HEK293 (cell line): ENCODE results near the gene GNPTAB.
"Not testable (repeated sequence)": the region's sequence is repeated elsewhere in the genome, so short reads cannot be mapped to it uniquely, and the experiment has no call there.

Experiments
- CTCF ChIA-PET: fragments of 350-600 bp; formaldehyde crosslinking; extraction: SDS; loops from one replicate; lab custom pipeline; 2021; ENCODE audit warnings: antibody characterized with exemption; lab: Yijun Ruan, JAX
- POLR2A ChIA-PET: fragments of 300-600 bp; formaldehyde crosslinking; extraction: SDS; loops from one replicate; lab custom pipeline; 2020; ENCODE audit warnings: antibody characterized with exemption, inconsistent platforms; lab: Yijun Ruan, JAX
- H3K27ac ChIP-seq: fragments of 200-500 bp; sonication (Bioruptor generic); 2 replicates; pipeline ENCODE4 v1.5.1; 2014; ENCODE audit warnings: low read depth, low read length, control low read depth, inconsistent platforms; ENCODE audit errors: extremely low read depth
- H3K36me3 ChIP-seq, 2 experiments: fragments of 200-500 bp in 1 of 2; sonication (Bioruptor generic) in 1 of 2; 1 replicate in 1 of 2; 2 replicates in 1 of 2; pipeline ENCODE4 v1.5.1; 2014 to 2017; ENCODE audit warnings: inconsistent platforms in 2 of 2, low read length in 2 of 2; ENCODE audit not compliant: control insufficient read depth in 2 of 2, insufficient read depth in 1 of 2
- H3K4me1 ChIP-seq: fragments of 200-500 bp; sonication (Bioruptor generic); 2 replicates; pipeline ENCODE4 v1.5.1; 2014; ENCODE audit warnings: mild to moderate bottlenecking, low read length, inconsistent platforms; ENCODE audit not compliant: control insufficient read depth, insufficient read depth
- H3K4me3 ChIP-seq: 2 replicates; pipeline ENCODE4 v1.5.1; 2011; ENCODE audit warnings: low read depth, mild to moderate bottlenecking, control low read depth, low read length, moderate library complexity
- H3K9me3 ChIP-seq: fragments of 200-500 bp; sonication (Bioruptor generic); 2 replicates; pipeline ENCODE4 v1.5.1; 2014; ENCODE audit warnings: low read depth, low read length, inconsistent platforms; ENCODE audit not compliant: control insufficient read depth, insufficient read depth
- ZBTB17 ChIP-seq: fragments of 450-650 bp; formaldehyde crosslinking; IDR thresholded peaks from 2 replicates; pipeline ENCODE4 v1.5.1; 2016; ENCODE audit warnings: missing biosample characterization, missing genetic modification characterization
- ZBTB21 ChIP-seq: fragments of 450-650 bp; formaldehyde crosslinking; IDR thresholded peaks from 2 replicates; pipeline ENCODE4 v1.5.1; 2017; ENCODE audit warnings: missing biosample characterization, missing genetic modification characterization
- ZEB2 ChIP-seq: fragments of 450-650 bp; formaldehyde crosslinking; IDR thresholded peaks from 2 replicates; pipeline ENCODE4 v1.5.1; 2016; ENCODE audit warnings: missing biosample characterization, missing genetic modification characterization
- ZFP37 ChIP-seq: fragments of 450-650 bp; formaldehyde crosslinking; IDR thresholded peaks from 2 replicates; pipeline ENCODE4 v1.5.1; 2016; ENCODE audit warnings: missing biosample characterization, missing genetic modification characterization
- ZFP41 ChIP-seq: fragments of 450-650 bp; formaldehyde crosslinking; IDR thresholded peaks from 2 replicates; pipeline ENCODE4 v1.5.1; 2016; ENCODE audit warnings: missing biosample characterization, missing genetic modification characterization, borderline replicate concordance
- ZNF114 ChIP-seq: fragments of 450-650 bp; formaldehyde crosslinking; IDR thresholded peaks from 2 replicates; pipeline ENCODE4 v1.5.0; 2017; ENCODE audit warnings: missing biosample characterization, missing genetic modification characterization
- ZNF121 ChIP-seq: fragments of 450-650 bp; formaldehyde crosslinking; IDR thresholded peaks from 2 replicates; pipeline ENCODE4 v1.5.1; 2016; ENCODE audit warnings: missing biosample characterization, missing genetic modification characterization
- ZNF211 ChIP-seq: fragments of 450-650 bp; formaldehyde crosslinking; IDR thresholded peaks from 2 replicates; pipeline ENCODE4 v1.5.1; 2016; ENCODE audit warnings: low read depth, missing biosample characterization, missing genetic modification characterization
- ZNF311 ChIP-seq: fragments of 450-650 bp; formaldehyde crosslinking; IDR thresholded peaks from 2 replicates; pipeline ENCODE4 v1.5.1; 2017; ENCODE audit warnings: missing biosample characterization, missing genetic modification characterization, borderline replicate concordance
- ZNF37A ChIP-seq: fragments of 450-650 bp; IDR thresholded peaks from 2 replicates; pipeline ENCODE4 v1.5.1; 2018; ENCODE audit warnings: missing biosample characterization, missing genetic modification characterization
- ZNF555 ChIP-seq: fragments of 450-650 bp; formaldehyde crosslinking; conservative IDR thresholded peaks from 2 replicates; pipeline ENCODE4 v1.5.1; 2017; ENCODE audit warnings: missing biosample characterization, mild to moderate bottlenecking, missing genetic modification characterization, inconsistent platforms
- ZNF561 ChIP-seq: fragments of 450-650 bp; IDR thresholded peaks from 2 replicates; pipeline ENCODE4 v1.5.1; 2018; ENCODE audit warnings: missing biosample characterization, missing genetic modification characterization, borderline replicate concordance
- ZNF596 ChIP-seq: fragments of 450-650 bp; IDR thresholded peaks from 2 replicates; pipeline ENCODE4 v1.5.0; 2018; ENCODE audit warnings: missing biosample characterization, mild to moderate bottlenecking, missing genetic modification characterization, moderate library complexity
- ZNF768 ChIP-seq: fragments of 450-650 bp; formaldehyde crosslinking; IDR thresholded peaks from 2 replicates; pipeline ENCODE4 v1.5.1; 2018; ENCODE audit warnings: missing biosample characterization, mild to moderate bottlenecking, missing genetic modification characterization
- TF ChIP-seq, protein P1 (sequence below): fragments of 450-650 bp; formaldehyde crosslinking; IDR thresholded peaks from 2 replicates; pipeline ENCODE4 v1.5.1; 2016; ENCODE audit warnings: missing biosample characterization, missing genetic modification characterization
- TF ChIP-seq, protein P2 (sequence below): fragments of 450-650 bp; formaldehyde crosslinking; IDR thresholded peaks from 2 replicates; pipeline ENCODE4 v1.5.1; 2016; ENCODE audit warnings: missing biosample characterization, missing genetic modification characterization
- TF ChIP-seq, protein P3 (sequence below): fragments of 450-650 bp; formaldehyde crosslinking; IDR thresholded peaks from 2 replicates; pipeline ENCODE4 v1.5.1; 2016; ENCODE audit warnings: missing biosample characterization, missing genetic modification characterization
- TF ChIP-seq, protein P4 (sequence below): fragments of 450-650 bp; formaldehyde crosslinking; IDR thresholded peaks from 2 replicates; pipeline ENCODE4 v1.5.1; 2016; ENCODE audit warnings: missing biosample characterization, missing genetic modification characterization
- TF ChIP-seq, protein P5 (sequence below): fragments of 450-650 bp; formaldehyde crosslinking; IDR thresholded peaks from 2 replicates; pipeline ENCODE4 v1.5.0; 2017; ENCODE audit warnings: missing biosample characterization, missing genetic modification characterization, borderline replicate concordance

GNPTAB gene

DNA sequence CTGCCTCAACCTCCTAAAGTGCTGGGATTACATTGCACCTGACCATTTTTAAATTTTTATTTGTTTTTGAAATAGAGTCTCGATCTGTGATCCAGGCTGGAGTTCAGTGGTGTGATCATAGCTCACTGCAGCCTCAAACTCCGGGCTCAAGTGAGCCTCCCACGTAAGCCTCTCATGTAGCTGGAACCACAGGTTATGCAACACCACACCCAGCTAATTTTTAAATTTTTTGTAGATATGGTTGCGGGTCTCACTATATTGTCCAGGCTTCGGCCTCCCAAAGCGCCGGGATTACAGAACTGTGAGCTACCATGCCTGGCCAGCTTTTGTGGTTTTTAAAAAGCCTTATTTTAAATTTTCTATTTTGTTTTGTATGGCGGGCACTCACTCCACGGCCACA lies 44.4 kb upstream of the GNPTAB start:
- Histone ChIP-seq H3K36me3 (no peaks in the 10 kb centered on the region), H3K27ac (no peak overlapping the region), H3K4me3 (no peak overlapping the region), H3K4me1 (no peaks in the 10 kb centered on the region), H3K9me3 (no peaks in the 10 kb centered on the region)
- ChIA-PET POLR2A (no interaction called here), CTCF (no interaction called here)
- TF ChIP-seq ZFP37 (tag by site-specific recombination) (no peak), ZNF121 (peak; percentile 65; the same call in 1 of the 2 replicates)

DNA sequence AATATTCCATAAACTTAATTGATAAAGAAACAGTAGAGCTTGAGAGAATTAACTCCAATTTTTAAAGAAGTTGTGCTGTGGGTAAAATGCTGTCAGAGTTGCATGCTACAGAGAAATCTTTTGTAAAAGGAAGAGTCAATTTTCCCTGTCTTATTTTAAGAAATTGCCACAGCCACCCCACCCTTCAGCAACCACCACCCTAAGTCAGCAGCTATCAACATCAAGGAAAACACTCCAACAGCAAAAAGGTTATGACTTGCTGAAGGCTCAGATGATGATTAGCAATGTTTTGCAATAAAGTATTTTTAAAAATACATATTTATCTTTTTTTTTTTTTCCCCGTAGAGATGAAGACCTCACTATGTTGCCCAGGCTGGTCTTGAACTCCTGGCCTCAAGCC lies 40.2 kb upstream of the GNPTAB start:
- Histone ChIP-seq H3K9me3 (no peaks in the 10 kb centered on the region), H3K4me1 (no peaks in the 10 kb centered on the region), H3K36me3 (no peaks in the 10 kb centered on the region), H3K27ac (no peak overlapping the region), H3K4me3 (no peak overlapping the region)
- POLR2A ChIA-PET, result interaction anchor here (0.7 kb wide), 1 partner anchor 48 kb away, joined by 3 read pairs; no protein-coding TSS in a partner anchor
- TF ChIP-seq, protein P1, sequence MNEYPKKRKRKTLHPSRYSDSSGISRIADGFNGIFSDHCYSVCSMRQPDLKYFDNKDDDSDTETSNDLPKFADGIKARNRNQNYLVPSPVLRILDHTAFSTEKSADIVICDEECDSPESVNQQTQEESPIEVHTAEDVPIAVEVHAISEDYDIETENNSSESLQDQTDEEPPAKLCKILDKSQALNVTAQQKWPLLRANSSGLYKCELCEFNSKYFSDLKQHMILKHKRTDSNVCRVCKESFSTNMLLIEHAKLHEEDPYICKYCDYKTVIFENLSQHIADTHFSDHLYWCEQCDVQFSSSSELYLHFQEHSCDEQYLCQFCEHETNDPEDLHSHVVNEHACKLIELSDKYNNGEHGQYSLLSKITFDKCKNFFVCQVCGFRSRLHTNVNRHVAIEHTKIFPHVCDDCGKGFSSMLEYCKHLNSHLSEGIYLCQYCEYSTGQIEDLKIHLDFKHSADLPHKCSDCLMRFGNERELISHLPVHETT (tag by site-specific recombination), result no peak
- TF ChIP-seq ZEB2 (tag by site-specific recombination), result no peak
- TF ChIP-seq ZNF596 (tag by site-specific recombination), result no peak
- no peak for TF ChIP-seq ZNF37A (tag by site-specific recombination)
- TF ChIP-seq ZNF114, result no peak
- no peak for TF ChIP-seq ZBTB21 (tag by site-specific recombination)
- no peak for TF ChIP-seq ZFP41 (tag by site-specific recombination)
- TF ChIP-seq, protein P2, sequence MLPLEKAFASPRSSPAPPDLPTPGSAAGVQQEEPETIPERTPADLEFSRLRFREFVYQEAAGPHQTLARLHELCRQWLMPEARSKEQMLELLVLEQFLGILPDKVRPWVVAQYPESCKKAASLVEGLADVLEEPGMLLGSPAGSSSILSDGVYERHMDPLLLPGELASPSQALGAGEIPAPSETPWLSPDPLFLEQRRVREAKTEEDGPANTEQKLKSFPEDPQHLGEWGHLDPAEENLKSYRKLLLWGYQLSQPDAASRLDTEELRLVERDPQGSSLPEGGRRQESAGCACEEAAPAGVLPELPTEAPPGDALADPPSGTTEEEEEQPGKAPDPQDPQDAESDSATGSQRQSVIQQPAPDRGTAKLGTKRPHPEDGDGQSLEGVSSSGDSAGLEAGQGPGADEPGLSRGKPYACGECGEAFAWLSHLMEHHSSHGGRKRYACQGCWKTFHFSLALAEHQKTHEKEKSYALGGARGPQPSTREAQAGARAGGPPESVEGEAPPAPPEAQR (tag by site-specific recombination), result no peak
- TF ChIP-seq ZNF311 (tag by site-specific recombination), result no peak
- TF ChIP-seq, protein P3, sequence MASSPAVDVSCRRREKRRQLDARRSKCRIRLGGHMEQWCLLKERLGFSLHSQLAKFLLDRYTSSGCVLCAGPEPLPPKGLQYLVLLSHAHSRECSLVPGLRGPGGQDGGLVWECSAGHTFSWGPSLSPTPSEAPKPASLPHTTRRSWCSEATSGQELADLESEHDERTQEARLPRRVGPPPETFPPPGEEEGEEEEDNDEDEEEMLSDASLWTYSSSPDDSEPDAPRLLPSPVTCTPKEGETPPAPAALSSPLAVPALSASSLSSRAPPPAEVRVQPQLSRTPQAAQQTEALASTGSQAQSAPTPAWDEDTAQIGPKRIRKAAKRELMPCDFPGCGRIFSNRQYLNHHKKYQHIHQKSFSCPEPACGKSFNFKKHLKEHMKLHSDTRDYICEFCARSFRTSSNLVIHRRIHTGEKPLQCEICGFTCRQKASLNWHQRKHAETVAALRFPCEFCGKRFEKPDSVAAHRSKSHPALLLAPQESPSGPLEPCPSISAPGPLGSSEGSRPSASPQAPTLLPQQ (tag by site-specific recombination), result no peak
- no peak for TF ChIP-seq ZNF768 (tag by site-specific recombination)
- TF ChIP-seq, protein P4, sequence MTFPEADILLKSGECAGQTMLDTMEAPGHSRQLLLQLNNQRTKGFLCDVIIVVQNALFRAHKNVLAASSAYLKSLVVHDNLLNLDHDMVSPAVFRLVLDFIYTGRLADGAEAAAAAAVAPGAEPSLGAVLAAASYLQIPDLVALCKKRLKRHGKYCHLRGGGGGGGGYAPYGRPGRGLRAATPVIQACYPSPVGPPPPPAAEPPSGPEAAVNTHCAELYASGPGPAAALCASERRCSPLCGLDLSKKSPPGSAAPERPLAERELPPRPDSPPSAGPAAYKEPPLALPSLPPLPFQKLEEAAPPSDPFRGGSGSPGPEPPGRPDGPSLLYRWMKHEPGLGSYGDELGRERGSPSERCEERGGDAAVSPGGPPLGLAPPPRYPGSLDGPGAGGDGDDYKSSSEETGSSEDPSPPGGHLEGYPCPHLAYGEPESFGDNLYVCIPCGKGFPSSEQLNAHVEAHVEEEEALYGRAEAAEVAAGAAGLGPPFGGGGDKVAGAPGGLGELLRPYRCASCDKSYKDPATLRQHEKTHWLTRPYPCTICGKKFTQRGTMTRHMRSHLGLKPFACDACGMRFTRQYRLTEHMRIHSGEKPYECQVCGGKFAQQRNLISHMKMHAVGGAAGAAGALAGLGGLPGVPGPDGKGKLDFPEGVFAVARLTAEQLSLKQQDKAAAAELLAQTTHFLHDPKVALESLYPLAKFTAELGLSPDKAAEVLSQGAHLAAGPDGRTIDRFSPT (tag by site-specific recombination), result no peak
- TF ChIP-seq ZNF211 (tag by site-specific recombination), result no peak
- no peak for TF ChIP-seq ZBTB17 (tag by site-specific recombination)
- TF ChIP-seq ZNF555 (tag by site-specific recombination), result no peak
- no peak for TF ChIP-seq ZNF561 (tag by site-specific recombination)
- TF ChIP-seq, protein P5, sequence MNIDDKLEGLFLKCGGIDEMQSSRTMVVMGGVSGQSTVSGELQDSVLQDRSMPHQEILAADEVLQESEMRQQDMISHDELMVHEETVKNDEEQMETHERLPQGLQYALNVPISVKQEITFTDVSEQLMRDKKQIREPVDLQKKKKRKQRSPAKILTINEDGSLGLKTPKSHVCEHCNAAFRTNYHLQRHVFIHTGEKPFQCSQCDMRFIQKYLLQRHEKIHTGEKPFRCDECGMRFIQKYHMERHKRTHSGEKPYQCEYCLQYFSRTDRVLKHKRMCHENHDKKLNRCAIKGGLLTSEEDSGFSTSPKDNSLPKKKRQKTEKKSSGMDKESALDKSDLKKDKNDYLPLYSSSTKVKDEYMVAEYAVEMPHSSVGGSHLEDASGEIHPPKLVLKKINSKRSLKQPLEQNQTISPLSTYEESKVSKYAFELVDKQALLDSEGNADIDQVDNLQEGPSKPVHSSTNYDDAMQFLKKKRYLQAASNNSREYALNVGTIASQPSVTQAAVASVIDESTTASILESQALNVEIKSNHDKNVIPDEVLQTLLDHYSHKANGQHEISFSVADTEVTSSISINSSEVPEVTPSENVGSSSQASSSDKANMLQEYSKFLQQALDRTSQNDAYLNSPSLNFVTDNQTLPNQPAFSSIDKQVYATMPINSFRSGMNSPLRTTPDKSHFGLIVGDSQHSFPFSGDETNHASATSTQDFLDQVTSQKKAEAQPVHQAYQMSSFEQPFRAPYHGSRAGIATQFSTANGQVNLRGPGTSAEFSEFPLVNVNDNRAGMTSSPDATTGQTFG (tag by site-specific recombination), result no peak
- CTCF ChIA-PET, result no interaction called here

DNA sequence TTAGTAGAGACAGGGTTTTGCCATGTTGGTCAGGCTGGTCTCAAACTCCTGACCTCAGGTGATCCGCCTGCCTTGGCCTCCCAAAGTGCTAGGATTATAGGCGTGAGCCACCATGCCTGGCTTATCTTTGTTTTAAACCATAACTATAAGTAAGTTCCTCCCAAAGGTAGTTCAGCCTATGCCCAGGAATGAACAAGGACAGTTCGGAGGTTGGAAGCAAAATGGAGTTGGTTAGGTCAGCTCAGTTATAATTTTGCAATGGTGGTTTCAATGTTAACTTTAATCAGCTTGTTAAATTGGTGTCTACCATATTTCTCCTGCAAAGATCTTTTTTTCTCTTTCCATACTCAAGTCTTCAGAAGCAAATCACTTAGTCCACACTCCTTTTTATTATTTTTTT lies 36.9 kb upstream of the GNPTAB start:
- not testable (repeated sequence) for H3K36me3 ChIP-seq, H3K27ac ChIP-seq, H3K4me3 ChIP-seq, H3K9me3 ChIP-seq, H3K4me1 ChIP-seq
- POLR2A ChIA-PET, result interaction anchor here (1.0 kb wide), 1 partner anchor 10 kb away, joined by 3 read pairs; the partner anchor contains the start of gene DRAM1
- CTCF ChIA-PET, result interaction anchor here (0.6 kb wide), 1 partner anchor 105 kb away, joined by 4 read pairs; no protein-coding TSS in a partner anchor
